Nephron (organoid): ENCODE data around the gene PRDM16.

ENCODE experiments used
- H3K27ac Mint-ChIP-seq, 3 experiments: 2 replicates each; pipeline ENCODE4 v1.8.0; 2020; ENCODE audit warnings: mixed read lengths in 3 of 3, mild to moderate bottlenecking in 2 of 3, moderate library complexity in 1 of 3
- H3K27me3 Mint-ChIP-seq: 2 replicates; pipeline ENCODE4 v1.8.0; 2021; ENCODE audit warnings: low read depth, mild to moderate bottlenecking, moderate library complexity, mixed read lengths
- H3K36me3 Mint-ChIP-seq: 2 replicates; pipeline ENCODE4 v1.8.0; 2020; ENCODE audit warnings: low read depth, mixed read lengths
- H3K4me1 Mint-ChIP-seq: 2 replicates; pipeline ENCODE4 v1.8.0; 2020; ENCODE audit warnings: mixed read lengths
- H3K4me3 Mint-ChIP-seq, 3 experiments: 2 replicates each; pipeline ENCODE4 v1.8.0; 2020; ENCODE audit warnings: mild to moderate bottlenecking in 3 of 3, mixed read lengths in 3 of 3, moderate library complexity in 2 of 3
- H3K9me3 Mint-ChIP-seq: 2 replicates; pipeline ENCODE4 v1.8.0; 2020; ENCODE audit warnings: mixed read lengths
- TF ChIP-seq, protein P1 (sequence below), 3 experiments: fragments of 200-600 bp; sonication (generic); IDR thresholded peaks; one replicate each; pipeline ENCODE4 v1.5.0; 2021; ENCODE audit warnings: antibody characterized with exemption in 3 of 3; ENCODE audit not compliant: unreplicated experiment in 3 of 3

The PRDM16 gene

DNA sequence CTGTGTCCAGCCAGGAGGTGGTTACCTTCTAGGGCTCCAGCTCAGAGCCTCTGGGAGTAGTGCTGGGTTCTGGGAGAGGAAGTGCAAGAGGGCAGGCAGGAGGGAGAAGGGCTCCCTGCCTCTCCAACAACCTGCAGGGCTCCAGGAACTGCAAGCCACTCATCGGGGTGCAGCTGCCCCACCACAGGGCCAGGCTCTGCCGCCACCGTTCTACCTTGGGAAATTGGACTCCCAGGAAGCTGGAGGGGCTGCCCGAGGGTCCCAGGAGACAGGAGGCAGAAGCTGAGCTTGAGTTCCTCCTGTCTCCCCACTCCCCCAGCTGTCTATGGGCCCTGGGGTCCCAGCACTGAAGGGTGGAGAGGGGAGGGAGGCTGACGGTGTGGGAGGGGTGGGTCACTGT, 7.4 kb upstream of the PRDM16 start:
- Mint-ChIP-seq H3K27me3 (peaks cover 100% of the 10 kb centered on the region), H3K27ac (no peak overlapping the region), H3K4me3 (no peak overlapping the region), H3K36me3 (peaks cover 4% of the 10 kb centered on the region), H3K9me3 (peaks cover 13% of the 10 kb centered on the region), H3K4me1 (no peaks in the 10 kb centered on the region)
- TF ChIP-seq, protein P1, sequence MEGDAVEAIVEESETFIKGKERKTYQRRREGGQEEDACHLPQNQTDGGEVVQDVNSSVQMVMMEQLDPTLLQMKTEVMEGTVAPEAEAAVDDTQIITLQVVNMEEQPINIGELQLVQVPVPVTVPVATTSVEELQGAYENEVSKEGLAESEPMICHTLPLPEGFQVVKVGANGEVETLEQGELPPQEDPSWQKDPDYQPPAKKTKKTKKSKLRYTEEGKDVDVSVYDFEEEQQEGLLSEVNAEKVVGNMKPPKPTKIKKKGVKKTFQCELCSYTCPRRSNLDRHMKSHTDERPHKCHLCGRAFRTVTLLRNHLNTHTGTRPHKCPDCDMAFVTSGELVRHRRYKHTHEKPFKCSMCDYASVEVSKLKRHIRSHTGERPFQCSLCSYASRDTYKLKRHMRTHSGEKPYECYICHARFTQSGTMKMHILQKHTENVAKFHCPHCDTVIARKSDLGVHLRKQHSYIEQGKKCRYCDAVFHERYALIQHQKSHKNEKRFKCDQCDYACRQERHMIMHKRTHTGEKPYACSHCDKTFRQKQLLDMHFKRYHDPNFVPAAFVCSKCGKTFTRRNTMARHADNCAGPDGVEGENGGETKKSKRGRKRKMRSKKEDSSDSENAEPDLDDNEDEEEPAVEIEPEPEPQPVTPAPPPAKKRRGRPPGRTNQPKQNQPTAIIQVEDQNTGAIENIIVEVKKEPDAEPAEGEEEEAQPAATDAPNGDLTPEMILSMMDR (IDR thresholded peaks at IDR 0.05; ENCODE audit: unreplicated experiment in 3 of 3): no peak

GRCh38 chr1:3061981-3062615, 6.9 kb upstream of the PRDM16 start:
- Mint-ChIP-seq H3K9me3 (peaks cover 13% of the 10 kb centered on the region), H3K36me3 (peaks cover 4% of the 10 kb centered on the region), H3K4me3 (peak overlapping the region in 1 of 3 experiments; percentile 8), H3K4me1 (no peaks in the 10 kb centered on the region), H3K27me3 (peaks cover 100% of the 10 kb centered on the region), H3K27ac (no peak overlapping the region)
- TF ChIP-seq, protein P1 (IDR thresholded peaks at IDR 0.05; ENCODE audit: unreplicated experiment in 3 of 3): no peak

GRCh38 chr1:3062616-3063378, 6.2 kb upstream of the PRDM16 start:
- TF ChIP-seq, protein P1 (IDR thresholded peaks at IDR 0.05; ENCODE audit: unreplicated experiment in 3 of 3): no peak
- H3K4me1 Mint-ChIP-seq: no peaks in the 10 kb centered on the region
- H3K27me3 Mint-ChIP-seq: peaks cover 100% of the 10 kb centered on the region
- peaks cover 4% of the 10 kb centered on the region for H3K36me3 Mint-ChIP-seq
- H3K27ac Mint-ChIP-seq: no peak overlapping the region
- peak overlapping the region in 2 of 3 experiments; percentile 8 to 25 for H3K4me3 Mint-ChIP-seq
- peaks cover 12% of the 10 kb centered on the region for H3K9me3 Mint-ChIP-seq

DNA sequence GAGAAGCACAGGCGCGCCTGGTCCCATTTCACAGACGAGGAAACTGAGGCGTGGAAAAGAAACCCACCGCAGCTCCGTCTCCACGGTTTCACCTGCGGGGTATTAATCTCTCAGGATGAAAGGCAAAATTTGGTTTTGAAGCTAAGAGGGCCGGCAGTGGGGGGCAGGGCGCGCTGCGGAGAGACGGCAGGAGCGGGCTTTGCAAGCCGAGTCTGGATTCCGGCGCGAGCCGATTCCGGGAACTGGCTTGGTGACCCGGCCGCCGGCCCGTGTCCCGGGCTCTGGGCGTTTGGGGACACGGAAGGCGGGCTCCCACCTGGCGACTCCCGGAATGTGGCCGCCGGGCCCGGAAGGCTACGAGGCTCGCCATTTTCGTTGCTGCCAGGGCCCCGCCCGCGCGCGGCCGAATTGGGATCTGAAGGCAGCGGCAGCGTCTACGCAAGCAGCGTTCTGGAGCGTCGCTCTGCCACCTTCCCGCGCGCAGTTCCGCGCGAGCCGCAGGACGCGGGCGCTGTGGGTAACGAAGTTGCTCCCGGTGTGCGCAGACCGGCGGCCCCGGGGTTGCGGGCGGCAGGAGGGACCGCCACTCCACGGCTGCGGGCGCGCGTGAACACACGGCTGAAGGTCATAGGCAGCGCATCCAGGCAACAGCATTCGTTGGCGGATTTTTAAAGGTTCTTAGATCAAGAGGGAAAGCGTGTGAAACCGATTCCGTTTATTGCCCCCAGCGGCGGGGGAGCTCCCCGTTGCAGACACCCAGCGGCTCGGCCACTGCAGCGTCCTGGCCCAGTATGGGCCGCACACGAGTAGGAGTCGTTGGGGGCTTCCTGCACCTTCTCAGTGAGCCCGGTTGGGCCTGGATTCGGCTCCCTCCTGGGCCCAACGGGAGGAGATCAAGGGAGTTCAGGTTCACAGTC, 5.4 kb upstream of the PRDM16 start:
- H3K4me1 Mint-ChIP-seq: no peaks in the 10 kb centered on the region
- H3K36me3 Mint-ChIP-seq: peaks cover 4% of the 10 kb centered on the region
- H3K9me3 Mint-ChIP-seq: peaks cover 5% of the 10 kb centered on the region
- peaks cover 97% of the 10 kb centered on the region for H3K27me3 Mint-ChIP-seq
- TF ChIP-seq, protein P1 (IDR thresholded peaks at IDR 0.05; ENCODE audit: unreplicated experiment in 3 of 3): no peak
- no peak overlapping the region for H3K27ac Mint-ChIP-seq
- H3K4me3 Mint-ChIP-seq: peak overlapping the region in 1 of 3 experiments; percentile 49

- Mint-ChIP-seq H3K27me3 (peaks cover 97% of the 10 kb centered on the region), H3K4me3 (peak overlapping the region in 1 of 3 experiments; percentile 49), H3K9me3 (no peaks in the 10 kb centered on the region), H3K27ac (no peak overlapping the region), H3K36me3 (no peaks in the 10 kb centered on the region), H3K4me1 (peaks cover 4% of the 10 kb centered on the region)
- TF ChIP-seq, protein P1 (IDR thresholded peaks at IDR 0.05; ENCODE audit: unreplicated experiment in 3 of 3): no peak
Measured at GRCh38 chr1:3064296-3064850, 4.6 kb upstream of the PRDM16 start.
